ENCODE measurements around the gene FLT4.

The FLT4 gene

GRCh38 chr5:180623844-180624243, 25.6 kb downstream of the FLT4 start:
- no peak overlapping the region for H3K4me3 ChIP-seq (ENCODE audit: low read depth in 1 of 2, low read length in 1 of 2)
- no peaks in the 10 kb centered on the region for H3K9me3 ChIP-seq
- peaks cover 4 to 5% of the 10 kb centered on the region in 2 experiments for H3K4me1 ChIP-seq (ENCODE audit: control insufficient read depth in 1 of 2, insufficient read depth in 1 of 2, low read depth in 1 of 2, low read length in 1 of 2)
- no peak overlapping the region for H3K27ac ChIP-seq
- TF ChIP-seq, protein P1, sequence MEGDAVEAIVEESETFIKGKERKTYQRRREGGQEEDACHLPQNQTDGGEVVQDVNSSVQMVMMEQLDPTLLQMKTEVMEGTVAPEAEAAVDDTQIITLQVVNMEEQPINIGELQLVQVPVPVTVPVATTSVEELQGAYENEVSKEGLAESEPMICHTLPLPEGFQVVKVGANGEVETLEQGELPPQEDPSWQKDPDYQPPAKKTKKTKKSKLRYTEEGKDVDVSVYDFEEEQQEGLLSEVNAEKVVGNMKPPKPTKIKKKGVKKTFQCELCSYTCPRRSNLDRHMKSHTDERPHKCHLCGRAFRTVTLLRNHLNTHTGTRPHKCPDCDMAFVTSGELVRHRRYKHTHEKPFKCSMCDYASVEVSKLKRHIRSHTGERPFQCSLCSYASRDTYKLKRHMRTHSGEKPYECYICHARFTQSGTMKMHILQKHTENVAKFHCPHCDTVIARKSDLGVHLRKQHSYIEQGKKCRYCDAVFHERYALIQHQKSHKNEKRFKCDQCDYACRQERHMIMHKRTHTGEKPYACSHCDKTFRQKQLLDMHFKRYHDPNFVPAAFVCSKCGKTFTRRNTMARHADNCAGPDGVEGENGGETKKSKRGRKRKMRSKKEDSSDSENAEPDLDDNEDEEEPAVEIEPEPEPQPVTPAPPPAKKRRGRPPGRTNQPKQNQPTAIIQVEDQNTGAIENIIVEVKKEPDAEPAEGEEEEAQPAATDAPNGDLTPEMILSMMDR (IDR thresholded peaks at IDR 0.05), result no peak
- H3K36me3 ChIP-seq, result no peaks in the 10 kb centered on the region
- H3K27me3 ChIP-seq, result peaks cover 14% of the 10 kb centered on the region

DNA sequence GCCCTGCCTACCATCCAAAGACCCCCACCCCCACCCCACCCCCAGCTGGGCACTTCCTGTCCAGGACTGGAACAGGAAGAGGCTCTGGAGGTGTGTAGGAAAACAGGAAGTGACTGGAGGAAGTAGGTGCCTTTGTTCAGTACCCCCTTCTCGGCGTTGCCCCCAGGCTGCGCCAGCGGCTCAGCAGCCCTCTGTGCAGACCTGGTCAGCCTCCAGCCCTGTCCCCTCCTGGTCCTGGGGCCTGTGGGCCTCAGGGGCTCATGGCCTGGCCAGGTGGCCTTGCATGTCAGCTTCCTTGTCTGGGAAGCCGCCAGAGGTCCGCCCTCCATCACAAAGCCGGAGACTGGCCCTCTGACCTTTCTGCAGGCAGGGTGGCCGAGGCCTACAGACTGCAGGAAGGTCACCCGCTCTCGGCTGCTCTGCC, 26.0 kb downstream of the FLT4 start:
- Histone ChIP-seq H3K27me3 (peaks cover 18% of the 10 kb centered on the region), H3K4me1 (ENCODE audit: control insufficient read depth in 1 of 2, insufficient read depth in 1 of 2, low read depth in 1 of 2, low read length in 1 of 2) (peaks cover 4 to 5% of the 10 kb centered on the region in 2 experiments), H3K36me3 (no peaks in the 10 kb centered on the region), H3K9me3 (no peaks in the 10 kb centered on the region), H3K4me3 (ENCODE audit: low read depth in 1 of 2, low read length in 1 of 2) (no peak overlapping the region), H3K27ac (no peak overlapping the region)
- TF ChIP-seq, protein P1 (IDR thresholded peaks at IDR 0.05), result no peak

DNA sequence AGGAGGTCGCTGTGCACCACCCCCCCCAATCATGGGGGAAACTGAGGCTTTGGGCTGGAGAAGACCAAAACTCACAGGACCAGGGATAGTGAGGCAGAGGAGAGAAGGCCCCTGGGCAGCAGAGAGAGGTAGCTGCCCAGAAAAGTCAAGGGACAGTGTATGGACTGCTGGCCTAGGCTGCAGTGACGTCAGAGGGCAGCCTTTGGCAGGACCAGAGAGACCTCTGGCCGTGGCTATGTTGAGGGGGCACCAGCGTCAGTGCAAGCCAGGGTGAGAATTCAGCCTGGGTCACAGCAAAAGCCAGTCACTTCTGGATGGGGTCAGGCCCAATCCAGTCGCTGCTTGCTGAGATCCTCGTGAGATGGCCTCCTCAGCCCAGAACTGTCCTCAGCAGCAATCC, 26.5 kb downstream of the FLT4 start:
- H3K9me3 ChIP-seq, result no peaks in the 10 kb centered on the region
- peaks cover 21% of the 10 kb centered on the region for H3K27me3 ChIP-seq
- TF ChIP-seq, protein P1 (IDR thresholded peaks at IDR 0.05), result no peak
- H3K4me3 ChIP-seq (ENCODE audit: low read depth in 1 of 2, low read length in 1 of 2), result no peak overlapping the region
- no peaks in the 10 kb centered on the region for H3K36me3 ChIP-seq
- no peak overlapping the region for H3K27ac ChIP-seq
- peaks cover 4 to 5% of the 10 kb centered on the region in 2 experiments for H3K4me1 ChIP-seq (ENCODE audit: control insufficient read depth in 1 of 2, insufficient read depth in 1 of 2, low read depth in 1 of 2, low read length in 1 of 2)

GRCh38 chr5:180621311-180621710, 28.1 kb downstream of the FLT4 start:
- Histone ChIP-seq H3K4me1 (ENCODE audit: control insufficient read depth in 1 of 2, insufficient read depth in 1 of 2, low read depth in 1 of 2, low read length in 1 of 2) (peaks cover 4 to 5% of the 10 kb centered on the region in 2 experiments), H3K4me3 (ENCODE audit: low read depth in 1 of 2, low read length in 1 of 2) (no peak overlapping the region), H3K36me3 (no peaks in the 10 kb centered on the region), H3K9me3 (no peaks in the 10 kb centered on the region), H3K27ac (no peak overlapping the region), H3K27me3 (peaks cover 21% of the 10 kb centered on the region)
- TF ChIP-seq, protein P1 (IDR thresholded peaks at IDR 0.05), result no peak

DNA sequence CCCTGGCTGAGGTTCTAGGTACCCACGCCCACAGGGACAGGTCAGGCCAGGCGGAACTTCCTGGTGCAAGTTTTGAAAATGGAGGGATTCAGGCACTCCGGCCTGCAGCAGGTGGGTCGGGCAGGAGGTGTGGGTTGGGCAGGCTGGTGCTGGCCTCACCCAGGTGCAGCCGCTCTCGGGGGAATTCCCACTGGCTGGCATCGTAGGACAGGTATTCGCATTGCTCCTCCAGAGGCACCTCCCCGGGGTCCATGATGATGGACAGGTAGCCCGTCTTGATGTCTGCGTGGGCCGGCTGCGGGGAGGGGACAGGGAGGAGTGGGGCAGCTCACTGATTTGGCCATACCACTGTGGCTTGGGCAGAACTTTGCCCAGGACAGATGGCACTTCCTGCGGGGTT, 29.4 kb downstream of the FLT4 start:
- TF ChIP-seq, protein P1 (IDR thresholded peaks at IDR 0.05), result no peak
- no peak overlapping the region for H3K4me3 ChIP-seq (ENCODE audit: low read depth in 1 of 2, low read length in 1 of 2)
- peaks cover 4 to 5% of the 10 kb centered on the region in 2 experiments for H3K4me1 ChIP-seq (ENCODE audit: control insufficient read depth in 1 of 2, insufficient read depth in 1 of 2, low read depth in 1 of 2, low read length in 1 of 2)
- peaks cover 21% of the 10 kb centered on the region for H3K27me3 ChIP-seq
- no peaks in the 10 kb centered on the region for H3K9me3 ChIP-seq
- H3K36me3 ChIP-seq, result no peaks in the 10 kb centered on the region
- no peak overlapping the region for H3K27ac ChIP-seq

DNA sequence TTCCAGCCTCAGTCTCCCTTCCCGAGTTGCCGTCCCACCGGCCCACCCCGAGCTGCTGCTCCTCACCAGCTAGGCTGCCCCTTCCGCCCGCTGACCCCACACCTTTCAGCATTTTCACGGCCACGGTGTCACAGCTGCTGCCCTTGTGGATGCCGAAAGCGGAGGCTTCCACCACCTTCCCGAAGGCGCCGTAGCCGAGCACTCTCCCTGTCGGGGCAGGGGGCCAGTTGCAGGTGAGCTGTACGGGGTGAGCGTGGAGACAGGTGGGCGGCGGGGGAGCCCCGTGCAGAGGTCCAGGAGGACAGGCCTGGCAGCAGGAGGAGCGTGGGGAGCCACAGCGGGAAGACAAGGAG, 29.9 kb downstream of the FLT4 start:
- TF ChIP-seq, protein P1 (IDR thresholded peaks at IDR 0.05), result no peak
- Histone ChIP-seq H3K27me3 (peaks cover 21% of the 10 kb centered on the region), H3K4me3 (ENCODE audit: low read depth in 1 of 2, low read length in 1 of 2) (no peak overlapping the region), H3K36me3 (no peaks in the 10 kb centered on the region), H3K9me3 (no peaks in the 10 kb centered on the region), H3K4me1 (ENCODE audit: control insufficient read depth in 1 of 2, insufficient read depth in 1 of 2, low read depth in 1 of 2, low read length in 1 of 2) (peaks cover 4 to 5% of the 10 kb centered on the region in 2 experiments), H3K27ac (no peak overlapping the region)
